CD4-positive, alpha-beta T cell treated with Interleukin-6 at 100 ng/mL for 8 hours (primary cell): ENCODE results near the gene DRC7.
A peak's percentile ranks its signal among the peaks of the same experiment; 100 is the strongest.

Experiments used
- DNase-seq: peaks from one replicate; pipeline ENCODE4 v3.0.0-alpha.2; 2020; ENCODE audit warnings: mixed read lengths, low spot score

The DRC7 gene

GRCh38 chr16:57694725-57695679, at the start of gene DRC7:
Gene DRC7 (plus strand): TSS chr16:57694806. CDS start chr16:57697950, 3,144 bp downstream.
- DNase-seq, result peak; percentile 12

- no peak for DNase-seq
Measured at GRCh38 chr16:57645169-57645568, 49.4 kb upstream of the DRC7 start.

GRCh38 chr16:57645691-57646387, 48.8 kb upstream of the DRC7 start:
- DNase-seq, result no peak

- DNase-seq, result no peak
Measured at GRCh38 chr16:57646388-57647039, 48.1 kb upstream of the DRC7 start.

GRCh38 chr16:57647136-57647875, 47.3 kb upstream of the DRC7 start:
- DNase-seq, result no peak

- DNase-seq, result no peak
Measured at GRCh38 chr16:57648125-57648524, 46.5 kb upstream of the DRC7 start.

GRCh38 chr16:57648581-57649442, 45.8 kb upstream of the DRC7 start:
- peak; percentile 79 for DNase-seq

GRCh38 chr16:57649443-57649751, 45.2 kb upstream of the DRC7 start:
- DNase-seq, result no peak

GRCh38 chr16:57649846-57650245, 44.8 kb upstream of the DRC7 start:
- no peak for DNase-seq

- peak; percentile 30 for DNase-seq
Measured at GRCh38 chr16:57651344-57652333, 43.0 kb upstream of the DRC7 start.

- no peak for DNase-seq
Measured at GRCh38 chr16:57652695-57653471, 41.7 kb upstream of the DRC7 start.

- DNase-seq, result no peak
Measured at GRCh38 chr16:57653936-57654335, 40.7 kb upstream of the DRC7 start.

GRCh38 chr16:57656342-57656955, 38.2 kb upstream of the DRC7 start:
- DNase-seq, result no peak

- DNase-seq, result no peak
Measured at GRCh38 chr16:57657228-57657627, 37.4 kb upstream of the DRC7 start.

- no peak for DNase-seq
Measured at GRCh38 chr16:57658130-57658877, 36.3 kb upstream of the DRC7 start.

GRCh38 chr16:57658878-57659674, 35.5 kb upstream of the DRC7 start:
- DNase-seq, result no peak
